A172 (cell line): Measurements from ENCODE around the gene KCNQ1. TPM values are rescaled to one million over a fixed set of nuclear protein-coding genes. Genes with fewer than 3 reads are reported as not detected.

Source experiments
- DNase-seq: peaks from one replicate; pipeline ENCODE4 v3.0.0-alpha.2; 2015; ENCODE audit warnings: low spot score
- total RNA-seq: library from RNA; depleted of rRNA; stranded (reverse); fragments of >200 nt; shearing (Covaris generic); gene quantifications from 2 replicates; pipeline ENCODE4 v1.2.3, GENCODE V29; 2014

The KCNQ1 gene
- total RNA-seq, 1 experiment from 2014 or later = 3.5 TPM

DNA sequence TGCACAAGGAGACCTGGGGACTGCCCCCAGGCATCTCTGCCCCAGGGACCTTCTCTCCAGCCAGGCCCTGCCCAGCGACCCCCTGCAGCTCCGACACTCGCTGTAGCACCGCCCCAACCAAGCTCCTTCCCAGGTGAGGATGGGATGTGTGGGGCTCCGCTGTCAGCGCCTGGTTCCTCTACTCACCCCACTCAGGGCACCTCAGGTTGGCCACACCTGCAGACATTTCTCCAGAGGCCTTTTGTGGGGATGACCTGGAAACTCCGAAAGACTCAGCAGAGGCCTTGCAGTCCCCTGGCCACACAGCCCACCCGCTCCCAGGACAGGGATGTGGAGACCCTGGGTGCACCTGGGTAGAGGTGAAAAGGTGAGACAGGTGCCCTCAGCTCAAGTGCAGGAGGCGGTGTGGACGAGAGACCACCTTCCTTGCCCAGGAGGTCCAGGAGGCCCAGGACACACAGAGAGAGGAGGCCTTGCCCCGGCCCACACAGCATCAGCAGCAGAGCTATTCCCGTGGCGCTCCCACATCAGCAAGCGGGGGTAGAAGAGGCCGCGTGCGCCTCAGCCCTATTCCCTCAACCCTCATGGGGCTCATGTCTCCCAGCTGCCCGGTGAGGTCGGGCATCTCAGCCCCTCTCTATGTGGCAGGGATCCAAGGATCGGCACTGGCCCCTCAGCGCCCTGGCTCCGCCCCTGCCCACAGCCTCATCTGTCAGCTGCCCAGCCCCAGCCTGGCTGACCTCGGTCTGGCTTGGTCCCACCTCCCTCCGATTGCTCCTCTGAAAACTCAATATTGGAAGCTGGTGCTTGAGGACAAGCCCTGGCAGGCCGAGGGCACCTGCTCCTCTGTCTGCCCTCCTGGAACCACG, 21.4 kb upstream of the KCNQ1 start:
- DNase-seq = no peak

DNA sequence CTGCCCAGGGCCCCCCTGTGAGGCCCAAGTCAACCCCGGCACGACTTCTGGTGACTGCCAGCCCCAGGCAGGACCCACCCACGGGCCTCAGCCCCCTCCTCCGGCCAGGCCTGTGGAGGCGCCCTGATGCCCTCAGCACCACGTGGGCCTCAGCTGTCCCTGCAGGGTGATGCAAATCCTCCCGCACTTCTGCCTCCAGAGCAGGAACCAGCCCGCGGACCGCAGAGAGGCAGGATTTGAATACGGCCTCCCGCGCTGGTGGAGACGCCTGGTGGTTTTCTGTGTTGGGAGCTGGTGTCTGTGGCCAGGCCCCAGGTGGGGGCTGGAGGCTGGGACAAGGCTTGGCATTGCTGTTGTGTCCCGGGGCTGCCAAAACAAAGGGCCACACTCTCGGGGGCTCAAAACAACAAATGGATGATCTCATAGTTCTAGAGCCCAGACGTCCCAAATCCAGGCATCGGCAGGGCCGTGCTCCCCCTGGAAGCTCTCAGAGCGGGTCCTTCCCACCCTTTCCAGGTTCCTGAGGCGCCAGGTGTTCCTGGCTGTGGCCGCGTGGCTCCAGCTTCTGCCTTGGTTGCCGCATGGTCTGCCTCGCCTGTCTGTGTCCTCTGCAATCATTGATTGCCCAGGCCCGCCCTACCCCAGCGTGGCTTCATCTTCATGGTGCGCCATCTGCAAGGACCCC, 19.9 kb upstream of the KCNQ1 start:
- no peak for DNase-seq

GRCh38 chr11:2425506-2425905, 19.3 kb upstream of the KCNQ1 start:
- no peak for DNase-seq

- no peak for DNase-seq
These were observed 18.6 kb upstream of the KCNQ1 start for GRCh38 chr11:2426221-2426620.

DNA sequence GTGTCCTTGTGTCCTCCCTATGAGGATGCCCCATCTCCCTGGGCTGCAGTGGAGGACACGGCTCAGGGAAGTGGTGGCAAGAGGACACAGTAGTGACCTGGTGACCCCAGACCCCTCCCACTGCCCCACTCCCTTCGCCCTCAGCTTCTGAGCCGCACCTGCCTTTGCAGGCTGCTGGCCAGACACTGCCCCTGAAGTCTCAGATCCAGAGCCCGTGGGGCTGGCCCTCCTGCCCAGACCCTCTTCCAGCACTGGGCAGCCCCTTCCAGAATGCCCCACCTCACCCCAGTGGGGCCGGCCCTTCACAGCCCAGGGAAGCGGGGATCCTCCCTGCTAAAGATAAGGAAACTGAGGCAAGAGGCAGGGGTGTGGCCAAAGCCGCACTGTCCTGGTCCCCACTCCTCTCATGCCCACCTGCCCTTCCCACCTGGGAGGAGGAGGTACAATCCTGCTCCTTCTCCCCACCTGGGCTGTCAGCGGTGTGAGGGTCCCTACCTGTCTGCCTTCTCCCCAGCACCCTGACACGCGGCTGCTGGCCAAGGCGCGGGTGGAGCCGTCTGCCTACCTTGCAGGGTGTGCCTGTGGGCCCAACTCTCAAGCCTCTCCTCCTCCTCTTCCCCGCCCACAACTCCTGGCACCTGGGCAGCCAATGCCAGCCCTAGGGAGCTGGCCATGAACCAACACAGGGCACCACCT, 17.8 kb upstream of the KCNQ1 start:
- DNase-seq = no peak

DNA sequence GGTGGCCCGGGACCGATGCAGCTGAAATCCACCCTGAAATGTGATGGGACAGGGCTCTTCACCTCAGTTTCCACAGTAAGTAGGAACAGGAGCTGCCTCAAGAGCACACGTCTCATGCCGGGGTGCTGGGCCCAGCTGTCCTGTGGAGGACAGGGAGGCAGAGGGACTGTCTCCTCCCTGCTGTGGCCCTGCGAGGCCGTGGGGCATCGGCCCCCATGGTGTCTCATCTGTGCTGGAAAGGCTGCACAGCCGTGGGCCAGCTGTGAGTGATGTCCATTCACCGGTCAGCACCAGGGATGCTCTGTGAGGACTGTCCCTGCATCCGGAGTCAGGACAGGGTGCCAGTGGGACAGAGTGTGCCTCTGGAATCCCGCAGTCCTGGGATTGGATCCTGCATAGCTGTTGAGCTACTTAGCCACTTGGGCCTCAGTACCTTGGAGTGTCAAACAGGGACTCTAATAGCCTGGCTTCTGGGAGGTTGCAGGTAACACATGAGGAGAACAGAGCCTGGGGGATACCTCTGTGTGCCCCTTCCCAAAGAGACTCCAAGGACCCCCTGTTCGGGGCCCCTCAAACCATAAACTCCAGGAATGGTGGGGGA, 17.0 kb upstream of the KCNQ1 start:
- DNase-seq = no peak

DNA sequence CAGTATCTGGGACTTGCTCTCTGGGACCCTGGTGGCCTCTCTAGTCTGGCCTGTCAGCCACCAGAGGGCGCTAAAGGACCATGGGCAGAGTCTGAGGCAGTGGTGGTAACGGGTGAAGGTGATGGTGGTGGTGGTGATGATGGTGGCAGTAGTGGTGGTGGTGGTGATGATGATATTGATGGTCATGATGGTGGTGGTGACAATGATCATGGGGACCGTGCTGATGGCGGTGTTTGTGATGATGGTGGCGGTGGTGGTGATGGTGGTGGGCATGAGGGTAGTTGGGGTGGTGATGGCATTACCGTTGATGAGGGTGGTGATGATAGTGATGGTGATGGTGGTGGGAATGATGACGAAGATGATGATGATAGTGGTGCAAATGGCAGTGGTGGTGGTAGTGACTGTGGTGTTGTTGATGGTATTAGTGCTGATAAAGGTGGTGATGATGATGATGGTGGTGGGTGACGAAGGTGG, 16.4 kb upstream of the KCNQ1 start:
- peak; percentile 49 for DNase-seq

GRCh38 chr11:2431395-2431794, 13.4 kb upstream of the KCNQ1 start:
- DNase-seq = no peak

GRCh38 chr11:2432171-2432621, 12.6 kb upstream of the KCNQ1 start:
- DNase-seq = no peak

GRCh38 chr11:2432628-2433071, 12.2 kb upstream of the KCNQ1 start:
- DNase-seq = no peak

- DNase-seq = no peak
These were observed 11.5 kb upstream of the KCNQ1 start for GRCh38 chr11:2433106-2433925.

- no peak for DNase-seq
These were observed 10.8 kb upstream of the KCNQ1 start for GRCh38 chr11:2434008-2434407.

- no peak for DNase-seq
These were observed 10.1 kb upstream of the KCNQ1 start for GRCh38 chr11:2434506-2435255.

DNA sequence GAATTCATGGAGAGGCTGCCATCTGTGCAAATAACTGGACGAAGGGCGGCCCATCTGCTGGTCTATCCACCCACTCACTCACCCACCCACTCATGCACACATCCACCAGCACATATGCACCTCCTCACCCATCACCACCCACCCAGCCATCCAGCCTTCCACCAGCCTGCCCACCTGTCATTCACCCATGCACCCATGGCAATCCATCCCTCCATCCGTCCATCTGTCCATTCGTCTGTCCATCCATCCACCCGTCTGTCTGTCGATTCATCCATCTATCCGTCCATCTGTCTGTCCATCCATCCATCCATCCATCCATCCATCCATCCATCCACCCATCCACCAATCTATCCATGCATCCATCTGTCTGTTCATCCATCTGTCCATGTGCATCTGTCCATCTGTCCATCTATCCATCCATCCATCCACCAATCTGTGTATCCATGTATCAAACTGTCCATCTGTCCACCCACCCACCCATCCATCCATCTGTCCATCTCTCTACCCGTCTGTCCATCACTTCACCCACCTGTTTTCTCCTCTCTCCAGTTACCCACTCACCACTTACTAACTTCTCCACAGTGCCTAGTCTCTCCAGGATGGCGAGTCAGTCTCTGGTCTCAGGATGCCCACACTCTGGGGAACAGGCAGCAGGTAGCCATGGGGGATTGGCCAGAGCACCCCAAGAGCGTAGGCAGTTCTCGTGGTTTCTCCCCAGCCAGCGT, 9.4 kb upstream of the KCNQ1 start:
- DNase-seq = no peak

DNA sequence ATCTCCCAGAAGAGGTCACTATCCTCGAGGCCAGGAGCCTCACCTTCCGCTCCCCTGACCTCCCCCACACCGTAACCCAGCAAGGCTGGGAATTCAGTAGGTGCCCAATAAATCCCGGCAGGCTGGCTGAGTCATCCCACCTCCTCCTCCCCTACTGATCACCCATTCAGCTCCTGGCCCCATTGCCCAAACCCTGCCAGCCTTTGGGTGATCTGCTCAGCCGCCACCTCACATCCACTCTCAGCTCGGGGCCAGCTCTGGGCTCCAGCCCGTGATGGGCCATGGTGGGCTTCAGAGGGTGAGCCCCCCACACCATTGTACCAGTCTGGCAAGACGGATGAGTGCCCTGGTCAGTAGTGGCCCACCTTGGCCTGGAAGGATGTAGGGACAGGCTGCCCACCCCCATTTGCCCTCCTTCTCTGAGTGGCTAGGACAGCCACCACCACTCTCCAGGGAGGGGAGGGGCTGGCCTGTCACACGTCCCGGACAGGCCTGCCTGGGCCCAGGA, 8.7 kb upstream of the KCNQ1 start:
- no peak for DNase-seq

DNA sequence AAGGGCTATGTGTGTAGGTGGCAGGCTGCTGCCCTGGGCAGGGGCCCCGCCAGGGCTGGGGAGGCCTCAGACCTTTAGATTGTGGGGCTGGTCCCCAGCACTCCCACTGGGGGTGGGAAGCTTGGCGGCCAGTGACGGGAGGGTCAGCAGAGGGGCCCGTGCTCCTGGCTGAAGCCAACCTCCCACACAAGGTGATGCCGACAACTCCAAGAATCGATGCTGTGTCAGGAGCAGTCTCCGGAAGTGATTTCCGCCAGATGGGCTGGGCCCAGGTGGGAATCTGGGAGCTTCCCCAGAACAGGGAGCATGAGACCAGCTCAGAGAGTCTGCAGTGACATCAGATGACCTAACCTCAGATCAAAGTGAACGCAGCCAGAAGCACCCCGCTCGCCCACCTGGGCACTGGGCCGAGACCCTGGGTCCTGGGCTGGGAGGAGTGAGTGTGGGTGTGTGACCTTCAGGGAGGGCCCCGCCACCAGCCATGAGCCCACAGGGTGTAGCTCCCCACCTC, 8.2 kb upstream of the KCNQ1 start:
- no peak for DNase-seq

GRCh38 chr11:2437516-2437915, 7.3 kb upstream of the KCNQ1 start:
- DNase-seq = no peak

- no peak for DNase-seq
These were observed 5.0 kb upstream of the KCNQ1 start for GRCh38 chr11:2439820-2440219.

- DNase-seq = no peak
These were observed 4.2 kb upstream of the KCNQ1 start for GRCh38 chr11:2440646-2441045.
